HG02642 (cell line): ENCODE measurements around the gene LIN52.
A peak's percentile ranks its signal among the peaks of the same experiment; 100 is the strongest.
"Not testable (repeated sequence)": the region's sequence is repeated elsewhere in the genome, so short reads cannot be mapped to it uniquely, and the experiment has no call there.

Source experiments
- ATAC-seq: cut with Tn5 transposase; IDR thresholded peaks from one replicate; pipeline ENCODE4 v1.9.1; 2021; ENCODE audit warnings: mild to moderate bottlenecking; ENCODE audit not compliant: unreplicated experiment, poor library complexity

The LIN52 gene

DNA sequence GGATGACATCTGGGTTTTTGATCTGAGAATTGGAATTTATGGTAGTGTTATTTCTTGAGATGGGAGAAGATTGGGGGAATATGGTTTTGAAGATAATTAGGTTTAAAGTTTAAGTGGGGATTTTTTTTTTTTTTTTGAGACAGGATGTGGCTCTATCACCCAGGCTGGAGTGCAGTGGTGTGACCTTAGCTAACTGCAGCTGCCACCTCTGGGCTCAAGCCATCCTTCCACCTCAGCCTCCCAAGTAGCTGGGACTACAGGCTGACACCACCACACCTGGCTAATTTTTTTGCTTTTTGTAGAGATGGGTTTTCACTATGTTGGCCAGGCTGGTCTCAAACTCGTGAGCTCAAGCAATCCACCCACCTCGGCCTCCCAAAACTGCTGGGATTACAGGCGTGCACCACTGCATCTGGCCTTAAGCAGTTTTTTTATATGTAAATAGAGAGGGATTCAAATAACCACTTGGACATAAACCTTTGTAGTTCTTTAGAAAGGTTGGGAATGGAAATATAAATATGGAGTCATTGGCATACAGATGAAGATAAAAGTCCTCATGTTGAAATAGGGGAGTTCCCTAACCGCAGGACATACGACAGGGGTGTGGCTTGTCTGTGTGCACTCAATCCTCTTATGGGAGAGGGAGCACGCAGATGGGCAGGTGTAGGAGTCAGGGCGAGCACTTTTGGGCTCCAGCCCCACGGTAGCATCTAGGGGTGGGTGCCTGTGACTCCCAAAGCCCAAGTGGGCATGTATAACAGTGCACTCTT is 4.7 kb downstream of the LIN52 start:
- no peak for ATAC-seq

DNA sequence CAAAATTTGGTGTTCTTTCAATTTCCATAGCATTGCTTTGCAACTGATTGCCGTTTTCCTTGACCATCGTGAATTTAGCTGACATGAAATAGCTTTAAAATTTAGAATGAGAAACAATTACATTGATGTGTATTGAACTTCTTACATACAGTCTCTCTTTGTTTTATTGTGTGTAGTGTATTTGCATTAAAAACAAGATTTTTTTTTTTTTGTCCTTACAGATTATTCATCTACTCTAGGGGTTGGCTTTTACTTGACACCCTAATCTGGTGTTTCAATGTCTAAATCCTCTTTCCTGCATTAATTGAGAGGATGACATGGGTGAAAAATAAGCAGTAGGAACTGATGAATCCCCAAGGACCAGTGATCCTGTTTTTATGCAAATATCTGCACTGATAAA is 20.6 kb downstream of the LIN52 start:
- ATAC-seq, result no peak

DNA sequence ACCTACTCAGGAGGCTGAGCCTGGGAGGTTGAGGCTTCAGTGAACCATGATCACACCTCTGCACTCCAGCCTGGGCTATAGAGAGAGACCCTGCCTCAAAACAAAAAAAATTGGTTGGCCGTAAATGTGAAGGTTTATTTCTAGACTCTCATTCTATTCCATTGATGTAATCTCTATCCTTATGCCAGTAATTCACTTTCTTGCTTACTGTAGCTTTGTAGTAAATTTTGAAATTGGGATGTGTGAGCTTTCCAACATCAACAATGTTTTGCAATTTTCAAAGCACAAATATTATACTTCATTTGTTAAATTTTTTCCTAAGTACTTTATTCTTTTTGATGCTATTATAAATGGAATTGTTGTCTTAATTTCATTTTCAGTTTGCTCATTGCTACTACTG is 24.6 kb downstream of the LIN52 start:
- no peak for ATAC-seq

DNA sequence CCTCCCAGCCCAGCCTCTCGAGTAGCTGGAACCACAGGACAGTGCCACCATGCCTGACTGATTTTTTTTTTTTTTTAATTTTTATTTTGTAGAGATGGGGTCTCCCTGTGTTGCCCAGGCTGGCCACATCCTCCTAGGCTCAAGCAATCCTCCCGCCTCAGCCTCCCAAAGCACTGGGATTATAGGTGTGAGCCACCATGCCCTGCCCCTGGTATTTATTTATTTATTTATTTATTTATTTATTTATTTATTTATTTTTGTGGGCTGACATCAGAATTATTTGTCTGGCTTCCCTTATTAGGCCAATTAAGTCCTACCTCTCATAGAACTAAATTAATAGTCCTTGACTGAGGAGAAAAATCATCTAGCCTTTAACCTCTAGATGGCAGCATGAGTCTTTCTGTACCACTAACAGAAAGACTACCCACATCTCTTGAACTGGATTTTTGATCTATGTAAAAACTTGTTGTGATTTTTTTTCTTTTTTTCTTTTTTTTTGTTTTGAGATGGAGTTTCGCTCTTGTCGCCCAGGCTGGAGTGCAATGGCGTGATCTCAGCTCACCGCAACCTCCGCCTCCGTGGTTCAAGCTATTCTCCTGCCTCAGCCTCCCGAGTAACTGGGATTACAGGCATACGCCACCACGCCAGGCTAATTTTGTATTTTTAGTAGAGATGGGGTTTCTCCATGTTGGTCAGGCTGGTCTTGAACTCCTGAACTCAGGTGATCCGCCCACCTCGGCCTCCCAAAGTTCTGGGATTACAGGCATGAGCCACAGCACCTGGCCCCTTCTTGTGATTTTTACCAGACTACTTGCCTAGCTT is 26.9 kb downstream of the LIN52 start:
- not testable (repeated sequence) for ATAC-seq

DNA sequence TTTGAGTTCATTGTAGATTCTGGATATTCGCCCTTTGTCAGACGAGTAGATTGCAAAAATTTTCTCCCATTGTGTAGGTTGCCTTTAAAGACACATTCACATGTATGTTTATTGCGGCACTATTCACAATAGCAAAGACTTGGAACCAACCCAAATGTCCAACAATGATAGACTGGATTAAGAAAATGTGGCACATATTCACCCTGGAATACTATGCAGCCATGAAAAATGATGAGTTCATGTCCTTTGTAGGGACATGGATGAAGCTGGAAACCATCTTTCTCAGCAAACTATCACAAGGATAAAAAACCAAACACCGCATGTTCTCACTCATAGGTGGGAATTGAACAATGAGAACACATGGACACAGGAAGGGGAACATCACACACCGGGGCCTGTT is 40.7 kb downstream of the LIN52 start:
- not testable (repeated sequence) for ATAC-seq

DNA sequence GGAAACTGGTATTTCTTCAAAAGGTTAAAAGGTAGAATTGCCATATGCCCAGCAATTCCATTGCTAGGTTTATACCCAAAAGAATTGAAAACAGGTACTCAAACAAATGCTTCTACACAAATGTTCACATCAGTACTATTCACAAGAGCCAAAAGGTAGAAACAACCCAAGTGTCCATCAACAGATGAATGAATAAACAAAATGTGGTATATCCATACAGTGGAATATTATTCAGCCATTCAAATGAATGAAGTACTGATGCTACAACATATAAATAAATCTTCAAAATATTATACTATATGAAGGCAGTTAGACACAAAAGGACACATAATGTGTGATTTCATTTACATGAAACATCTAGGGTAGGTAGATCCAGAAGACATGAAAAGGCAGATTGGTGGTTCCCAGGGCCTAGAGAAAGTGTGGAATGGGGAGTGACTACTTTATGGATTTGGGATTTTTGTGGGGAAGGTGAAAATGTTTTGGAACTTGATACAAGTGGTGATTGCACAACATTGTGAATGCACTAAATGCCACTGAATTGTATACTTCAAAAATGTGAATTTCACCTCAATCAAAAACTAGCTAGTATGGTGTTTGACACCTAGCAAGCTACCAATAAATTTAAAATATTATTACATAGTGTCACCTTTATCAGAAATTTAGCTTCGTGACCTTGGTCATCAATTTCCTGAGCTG is 41.7 kb downstream of the LIN52 start:
- ATAC-seq, result no peak

DNA sequence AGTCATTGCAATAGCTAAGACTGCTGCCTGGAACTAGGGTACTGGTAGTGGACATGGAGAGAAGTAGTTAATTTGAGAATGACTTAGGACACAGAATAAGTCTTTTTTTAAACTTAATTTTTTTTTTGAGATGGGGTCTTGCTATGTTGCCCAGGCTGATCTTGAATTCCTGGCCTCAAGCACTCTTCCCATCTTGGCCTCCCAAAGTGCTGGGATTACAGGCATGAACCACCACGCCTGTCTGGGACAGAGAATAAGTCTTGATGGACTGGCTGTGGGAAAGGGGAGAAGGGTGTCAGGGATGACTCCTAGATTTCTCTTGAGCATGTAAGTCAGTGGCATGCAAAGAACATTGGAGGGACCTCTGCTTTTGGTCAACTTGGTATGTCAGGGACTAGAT is 42.9 kb downstream of the LIN52 start:
- ATAC-seq, result no peak

DNA sequence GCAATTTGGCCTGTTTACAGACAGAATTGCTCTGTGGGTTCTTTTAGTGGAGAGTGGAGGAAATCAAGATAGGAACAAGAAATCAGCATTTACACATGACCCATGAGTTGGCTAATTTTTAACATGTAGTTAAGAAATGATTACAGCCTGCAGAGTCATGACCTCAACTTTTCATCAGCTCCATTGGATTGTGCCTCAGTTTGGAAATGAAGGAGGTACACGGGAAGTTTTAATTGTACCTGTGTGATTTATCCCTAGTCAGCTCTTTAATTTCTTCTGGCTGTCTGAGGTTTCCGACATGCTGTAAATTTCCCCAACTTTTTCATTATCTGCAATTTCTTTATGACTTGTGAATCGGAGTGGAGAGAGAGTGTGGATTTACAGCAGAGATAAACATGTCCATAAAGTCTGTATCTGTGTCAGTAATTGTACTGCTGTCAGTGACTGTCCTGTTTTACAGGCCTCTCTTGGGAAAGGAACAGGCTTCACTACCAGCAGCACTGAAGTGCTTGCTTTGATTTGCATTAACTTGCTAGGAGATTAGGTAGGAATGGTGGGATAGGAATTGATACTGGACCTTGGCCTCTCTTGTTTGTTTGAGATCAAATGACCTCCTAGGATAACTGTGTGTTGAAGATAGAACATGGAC is 49.2 kb downstream of the LIN52 start:
- no peak for ATAC-seq

DNA sequence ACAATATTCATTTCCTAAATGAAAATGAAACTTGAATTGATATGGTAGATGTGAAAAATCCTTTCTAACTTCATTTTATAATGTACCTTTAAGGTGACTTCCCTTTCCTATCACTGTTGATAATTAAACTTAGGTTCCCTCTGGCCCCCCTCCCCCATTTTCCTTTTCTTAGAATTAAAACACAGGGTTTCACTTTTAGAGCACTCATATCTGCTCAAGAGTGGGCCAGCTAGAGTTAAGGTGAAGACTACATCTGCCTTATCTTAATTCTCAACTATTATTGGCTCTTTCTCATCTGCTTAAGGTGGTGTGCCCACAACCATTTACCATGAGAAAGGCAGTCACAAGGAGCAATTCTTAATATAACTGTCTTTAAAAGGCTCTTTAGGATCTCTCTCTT is 49.7 kb downstream of the LIN52 start:
- no peak for ATAC-seq

DNA sequence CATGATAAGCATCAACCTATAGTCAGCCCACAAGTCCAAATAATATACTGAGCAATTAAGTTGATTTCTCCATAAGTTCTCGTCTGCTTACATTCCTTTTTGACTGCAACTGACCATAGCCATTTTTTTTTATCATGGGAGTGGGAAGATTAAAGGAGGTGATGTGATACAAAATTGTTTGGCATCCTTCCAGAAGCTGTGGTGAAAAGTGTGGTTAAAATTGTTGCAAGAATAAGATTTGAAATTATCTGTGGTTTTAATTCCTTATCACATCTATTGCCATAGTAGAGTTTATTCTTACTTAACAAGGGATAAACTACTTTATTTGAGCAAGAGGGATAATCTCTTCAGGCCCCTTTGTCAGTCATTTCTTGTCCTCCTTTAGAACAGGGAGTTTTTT is 50.7 kb downstream of the LIN52 start:
- ATAC-seq, result no peak

DNA sequence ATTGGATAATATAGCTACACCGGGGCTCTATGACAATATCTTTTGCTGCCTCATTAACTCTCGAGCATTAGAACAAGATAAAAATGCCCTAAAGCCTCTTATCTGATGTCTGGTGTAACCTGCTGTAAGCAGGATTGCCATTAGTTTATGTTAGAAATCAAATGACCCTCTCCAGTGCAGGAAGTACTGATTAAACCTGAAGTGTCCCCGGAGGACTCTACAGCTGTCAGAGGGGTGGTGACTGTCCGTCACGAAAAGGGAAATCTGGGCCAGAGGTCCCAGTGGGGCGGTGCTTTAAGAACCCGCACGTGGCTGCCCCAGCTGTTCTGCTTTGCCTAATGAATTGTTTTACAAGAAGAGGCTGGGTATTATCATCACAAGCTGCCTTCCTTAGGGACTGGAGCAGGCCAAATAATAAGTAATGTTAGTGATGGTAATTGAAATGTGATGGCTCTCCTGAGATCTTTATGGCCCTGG is 55.7 kb downstream of the LIN52 start:
- peak; percentile 51 for ATAC-seq

DNA sequence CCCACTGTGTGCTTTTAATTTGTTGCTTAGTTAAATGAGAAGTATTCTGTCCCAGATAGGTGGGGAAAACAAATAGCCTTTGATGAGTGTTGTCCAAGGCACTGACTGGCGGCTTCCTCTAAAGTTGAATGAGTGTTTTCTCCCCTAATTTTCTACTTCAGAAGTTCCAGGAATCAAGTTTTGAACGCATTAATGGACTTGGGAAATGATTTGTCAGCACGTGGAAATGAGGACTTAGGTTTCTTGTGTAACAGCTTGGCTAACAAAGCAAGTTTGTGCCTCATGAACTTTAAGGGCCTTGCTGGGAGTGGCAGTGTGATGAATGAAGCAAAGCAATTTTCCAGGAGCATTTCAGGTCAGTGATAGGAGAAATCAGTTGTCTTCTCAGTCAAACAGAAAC is 56.9 kb downstream of the LIN52 start:
- ATAC-seq, result no peak

DNA sequence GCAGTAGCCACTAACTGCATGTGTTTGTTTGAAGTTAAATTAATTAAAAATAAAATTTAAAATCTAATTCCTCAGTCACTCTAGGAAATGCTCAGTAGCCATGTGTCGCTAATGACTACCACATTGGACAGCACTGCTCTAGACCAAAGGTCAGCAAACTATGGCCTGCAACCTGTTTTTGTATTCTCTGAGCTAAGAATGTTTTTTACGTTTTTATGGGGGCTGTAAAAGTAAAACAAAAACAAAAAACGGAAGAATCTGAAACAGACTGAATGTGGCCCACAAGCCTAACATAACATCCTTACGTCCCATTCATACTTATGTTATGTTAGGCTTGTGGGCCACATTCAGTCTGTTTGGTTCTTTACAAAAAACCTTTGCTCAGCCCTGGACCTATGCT is 57.8 kb downstream of the LIN52 start:
- no peak for ATAC-seq

DNA sequence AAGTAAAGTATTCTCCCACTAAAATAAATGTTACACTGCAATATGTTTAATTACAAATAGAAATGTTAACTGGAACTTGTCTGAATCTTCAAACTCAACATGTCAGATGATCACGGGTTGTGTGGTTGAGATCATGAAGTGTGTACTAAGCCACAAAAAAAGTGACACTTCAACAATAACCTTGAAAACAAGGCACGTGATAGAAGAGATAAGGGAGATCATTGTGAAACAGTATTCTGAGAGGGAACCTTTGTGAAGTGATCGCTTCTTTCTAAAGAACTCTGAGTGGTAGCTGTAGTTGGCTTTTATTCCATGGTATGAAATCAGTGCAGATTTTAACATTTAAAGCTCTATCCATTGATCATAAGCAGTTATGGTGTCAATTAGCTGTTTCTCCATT is 60.0 kb downstream of the LIN52 start:
- ATAC-seq, result no peak

DNA sequence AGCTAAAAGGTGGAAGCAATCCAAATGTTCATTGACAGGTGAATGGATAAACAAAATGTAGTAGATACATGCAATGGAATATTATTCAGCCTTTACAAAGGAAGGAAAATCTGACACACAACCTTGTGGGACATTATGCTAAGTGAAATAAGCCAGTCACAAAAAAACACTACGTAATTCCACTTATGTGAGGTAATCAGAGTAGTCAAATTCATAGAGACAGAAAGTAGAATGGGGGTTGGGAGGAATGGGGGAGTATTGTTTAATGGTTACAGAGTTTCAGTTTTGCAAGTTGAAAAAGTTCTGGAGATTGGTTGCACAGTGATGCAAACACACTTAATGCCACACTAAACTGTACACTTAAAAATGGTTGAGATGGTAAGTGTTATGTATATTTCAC is 62.8 kb downstream of the LIN52 start:
- no peak for ATAC-seq

DNA sequence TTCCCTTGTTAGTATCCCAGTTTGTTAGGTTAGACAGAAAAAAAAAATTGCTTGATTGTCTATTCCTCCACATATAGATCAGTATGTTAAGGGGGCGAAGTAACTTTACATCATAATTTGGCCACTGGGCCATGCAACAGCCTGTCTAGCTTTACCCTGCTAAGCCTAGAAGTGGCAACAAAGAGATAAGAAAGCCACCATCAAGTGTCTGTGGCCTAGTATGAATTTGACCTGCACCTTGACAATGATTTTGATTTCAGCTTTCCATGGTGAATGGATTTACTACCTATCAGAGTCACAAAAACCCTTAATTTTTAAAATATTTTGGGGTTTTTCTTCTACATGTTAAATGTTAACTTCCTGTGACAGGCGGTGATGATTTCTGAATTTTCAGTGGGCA is 63.9 kb downstream of the LIN52 start:
- no peak for ATAC-seq

DNA sequence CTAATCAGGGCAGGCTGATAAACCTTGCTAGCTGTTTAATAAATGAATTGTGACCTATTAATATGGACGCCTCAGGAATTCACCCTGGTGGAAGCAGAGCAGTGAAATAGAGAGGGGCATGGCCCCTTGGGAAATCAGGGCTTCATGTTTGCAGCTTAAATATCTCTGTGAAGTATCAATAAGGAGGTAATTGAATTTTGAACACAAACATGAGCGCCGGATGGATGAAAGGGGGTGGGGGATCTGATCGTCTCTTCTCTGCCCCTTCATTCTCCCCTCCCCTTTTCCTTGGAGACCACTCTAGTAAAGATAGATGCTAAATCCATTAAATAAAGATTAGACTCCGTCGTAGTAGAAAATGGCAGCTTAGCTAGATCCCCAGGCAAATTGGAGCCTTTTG is 70.5 kb downstream of the LIN52 start:
- no peak for ATAC-seq

DNA sequence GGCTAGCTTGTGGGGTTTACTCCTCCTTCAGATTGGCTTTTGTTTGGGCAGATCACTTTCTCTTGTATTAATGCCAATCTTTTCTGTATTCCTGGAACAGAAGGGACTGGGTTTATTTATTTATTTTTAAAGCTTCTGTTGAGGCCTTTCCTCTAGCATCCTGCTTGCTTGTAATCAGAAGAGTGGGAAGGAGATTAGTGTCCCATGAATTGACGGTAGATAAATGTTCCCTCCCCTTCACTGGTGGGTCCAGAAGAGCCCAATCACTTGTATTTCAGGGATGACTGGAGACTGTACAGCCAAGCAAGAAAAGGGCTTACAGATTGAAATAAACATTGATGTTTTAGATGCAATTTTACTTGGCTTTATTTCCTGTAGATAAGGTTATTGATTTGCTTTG is 71.0 kb downstream of the LIN52 start:
- no peak for ATAC-seq

DNA sequence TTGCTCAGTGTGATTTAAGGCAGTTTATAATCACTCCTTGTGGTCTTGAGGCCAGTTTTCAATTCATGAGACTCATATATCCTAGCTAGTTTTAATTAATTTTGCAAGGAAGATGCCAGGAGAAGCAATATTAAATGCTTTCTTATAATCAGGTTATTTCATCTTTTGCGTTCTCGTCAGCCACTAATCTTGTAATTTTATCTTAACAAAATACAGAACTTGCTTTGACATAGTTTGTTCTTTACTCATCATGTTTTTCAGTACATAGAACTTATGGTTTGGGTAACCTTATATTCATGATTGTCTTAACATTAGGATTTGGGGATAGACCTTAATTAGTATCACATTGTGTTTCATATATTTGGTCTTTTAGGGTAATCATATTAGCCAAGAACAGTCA is 76.0 kb downstream of the LIN52 start:
- no peak for ATAC-seq

DNA sequence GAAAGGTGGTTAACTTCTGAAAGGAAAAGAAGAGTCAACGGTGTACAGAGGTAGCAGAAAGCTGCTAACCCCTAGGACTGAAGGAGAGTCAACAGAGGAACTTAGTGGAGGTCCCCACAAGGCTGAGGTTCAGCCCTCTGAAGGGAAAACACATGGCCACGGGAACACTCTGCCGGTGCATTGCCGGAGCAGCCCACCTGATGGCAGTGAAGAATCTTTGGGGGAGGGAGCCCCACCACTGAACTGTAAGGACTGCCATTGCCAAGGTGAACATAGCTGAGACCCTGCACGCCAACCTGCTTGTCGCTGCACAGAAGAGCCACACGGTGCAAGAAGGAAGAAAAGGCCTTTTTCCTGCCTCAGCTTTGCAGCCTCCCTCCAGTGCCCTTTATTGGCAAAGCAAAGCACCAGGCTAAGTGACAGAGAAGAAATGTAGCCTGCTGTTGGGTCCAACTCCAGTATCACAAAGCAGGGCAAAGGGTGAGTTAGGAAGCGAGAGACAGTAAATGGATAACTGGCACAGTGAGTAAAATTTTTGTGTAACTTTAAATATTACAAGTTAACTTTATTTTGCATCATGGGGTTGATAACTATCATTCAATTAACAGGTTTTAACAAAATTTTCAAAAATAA is 76.9 kb downstream of the LIN52 start:
- ATAC-seq, result no peak
